ENCODE results near the gene VASH2. TPM values are rescaled to one million over a fixed set of nuclear protein-coding genes. Genes with fewer than 3 reads are reported as not detected.

The VASH2 gene
- total and polyA plus RNA-seq, 2 of the 8 experiments (the other 6 are each of a cell fraction or from before 2014, with no cell fraction given), result 44.0 to 187 TPM

DNA sequence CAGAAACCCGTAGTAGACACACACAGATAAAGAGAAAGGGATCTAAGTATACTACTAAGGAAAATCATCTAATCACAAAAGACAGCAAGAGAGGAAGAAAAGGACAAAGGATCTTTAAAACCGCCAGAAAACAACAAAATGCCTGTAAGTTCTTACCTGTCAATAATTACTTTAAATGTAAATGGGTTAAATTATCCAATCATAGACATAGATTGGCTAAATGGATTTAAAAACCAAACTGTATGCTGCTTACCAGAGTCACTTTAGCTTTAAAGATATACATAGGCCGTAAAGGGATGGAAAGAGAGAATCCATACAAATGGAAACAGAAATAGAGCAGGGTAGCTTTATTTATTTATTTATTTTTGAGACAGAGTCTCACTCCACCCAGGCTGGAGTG is 48.3 kb upstream of the VASH2 start (continued):
- TF ChIP-seq, protein P1, sequence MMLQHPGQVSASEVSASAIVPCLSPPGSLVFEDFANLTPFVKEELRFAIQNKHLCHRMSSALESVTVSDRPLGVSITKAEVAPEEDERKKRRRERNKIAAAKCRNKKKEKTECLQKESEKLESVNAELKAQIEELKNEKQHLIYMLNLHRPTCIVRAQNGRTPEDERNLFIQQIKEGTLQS (IDR thresholded peaks at IDR 0.05; ENCODE audit: insufficient read depth, low read depth, low read length), result no peak
- no peak for TF ChIP-seq CEBPB (IDR thresholded peaks at IDR 0.05; ENCODE audit: low read depth, low read length)
- TF ChIP-seq CREB1 (IDR thresholded peaks at IDR 0.05), result no peak
